Gastrocnemius medialis (tissue), 4 donors: ENCODE measurements around the gene ADAR. TPM values are rescaled to one million over a fixed set of nuclear protein-coding genes. Genes with fewer than 3 reads are reported as not detected.
A peak's percentile ranks its signal among the peaks of the same experiment; 100 is the strongest.
"Not testable (repeated sequence)": the region's sequence is repeated elsewhere in the genome, so short reads cannot be mapped to it uniquely, and the experiment has no call there.

Experiments
- ATAC-seq, 2 donors: fragments of 150-250 bp; one replicate each; pipeline ENCODE4 v1.9.1; 2016
- DNase-seq, 2 donors: peaks; one replicate each; pipeline ENCODE4 v3.0.0-alpha.2; 2019
- H3K27ac ChIP-seq, 4 donors: fragments of 200-600 bp; sonication (generic); 1 replicate in 1 of 4; 2 replicates in 3 of 4; pipeline ENCODE4 v1.5.1; 2016 to 2018; ENCODE audit warnings: mild to moderate bottlenecking in 2 of 4, moderate library complexity in 1 of 4
- H3K27me3 ChIP-seq, 3 donors: fragments of 200-600 bp; sonication (generic) in 2 of 3; 1 replicate in 1 of 3; 2 replicates in 2 of 3; pipeline versions ENCODE4 v1.5.1 to v1.6.0; 2016 to 2019; ENCODE audit warnings: mild to moderate bottlenecking in 1 of 3, moderate library complexity in 1 of 3
- H3K36me3 ChIP-seq, 2 donors: fragments of 200-600 bp; sonication (generic) in 1 of 2; one replicate each; pipeline ENCODE4 v1.5.1; 2017 to 2018
- H3K4me1 ChIP-seq, 2 donors: fragments of 200-600 bp; sonication (generic) in 1 of 2; one replicate each; pipeline ENCODE4 v1.5.1; 2016 to 2017; ENCODE audit warnings: mild to moderate bottlenecking in 2 of 2
- H3K4me3 ChIP-seq, 4 donors: fragments of 200-600 bp; sonication (generic) in 3 of 4; 1 replicate in 1 of 4; 2 replicates in 3 of 4; pipeline ENCODE4 v1.5.1; 2016 to 2019; ENCODE audit warnings: mild to moderate bottlenecking in 2 of 4
- H3K9me3 ChIP-seq, 3 donors: fragments of 200-600 bp; sonication (generic) in 2 of 3; 1 replicate in 1 of 3; 2 replicates in 2 of 3; pipeline ENCODE4 v1.5.1; 2016 to 2019
- POLR2A ChIP-seq, 2 donors: fragments of 450-650 bp; IDR thresholded peaks; one replicate each; pipeline ENCODE4 v1.6.1; 2017; ENCODE audit warnings: antibody characterized with exemption in 2 of 2, mild to moderate bottlenecking in 2 of 2, moderate library complexity in 2 of 2
- in situ Hi-C, 4 donors: fragments of 200-750 bp; cut with MboI; loops; one replicate each; pipeline versions ENCODE4 v1.15.0 to v1.8.0; 2017; ENCODE audit warnings: low sequenced_read_pairs in 4 of 4
- intact Hi-C: fragments of 100-400 bp; cut with DNase I; formaldehyde crosslinking; loops from one replicate; pipeline ENCODE4 v1.15.1; 2023; ENCODE audit warnings: low total_unique reads
- total RNA-seq, 4 donors: library from RNA; depleted of rRNA; stranded (reverse); fragments of >200 nt; gene quantifications; one replicate each; pipeline versions ENCODE4 v1.1.0 to v1.2.3, GENCODE V29; 2016
- TF ChIP-seq, protein P1 (sequence below), 5 experiments: fragments of 450-650 bp in 3 of 5; fragments of 200-600 bp in 2 of 5; sonication (generic) in 2 of 5; IDR thresholded peaks in 4 of 5; conservative IDR thresholded peaks in 1 of 5; 1 replicate in 4 of 5; 2 replicates in 1 of 5; pipeline ENCODE4 v1.5.1; 2016 to 2019; ENCODE audit warnings: antibody characterized with exemption in 5 of 5, mild to moderate bottlenecking in 3 of 5, moderate library complexity in 3 of 5

The ADAR gene, protein sequence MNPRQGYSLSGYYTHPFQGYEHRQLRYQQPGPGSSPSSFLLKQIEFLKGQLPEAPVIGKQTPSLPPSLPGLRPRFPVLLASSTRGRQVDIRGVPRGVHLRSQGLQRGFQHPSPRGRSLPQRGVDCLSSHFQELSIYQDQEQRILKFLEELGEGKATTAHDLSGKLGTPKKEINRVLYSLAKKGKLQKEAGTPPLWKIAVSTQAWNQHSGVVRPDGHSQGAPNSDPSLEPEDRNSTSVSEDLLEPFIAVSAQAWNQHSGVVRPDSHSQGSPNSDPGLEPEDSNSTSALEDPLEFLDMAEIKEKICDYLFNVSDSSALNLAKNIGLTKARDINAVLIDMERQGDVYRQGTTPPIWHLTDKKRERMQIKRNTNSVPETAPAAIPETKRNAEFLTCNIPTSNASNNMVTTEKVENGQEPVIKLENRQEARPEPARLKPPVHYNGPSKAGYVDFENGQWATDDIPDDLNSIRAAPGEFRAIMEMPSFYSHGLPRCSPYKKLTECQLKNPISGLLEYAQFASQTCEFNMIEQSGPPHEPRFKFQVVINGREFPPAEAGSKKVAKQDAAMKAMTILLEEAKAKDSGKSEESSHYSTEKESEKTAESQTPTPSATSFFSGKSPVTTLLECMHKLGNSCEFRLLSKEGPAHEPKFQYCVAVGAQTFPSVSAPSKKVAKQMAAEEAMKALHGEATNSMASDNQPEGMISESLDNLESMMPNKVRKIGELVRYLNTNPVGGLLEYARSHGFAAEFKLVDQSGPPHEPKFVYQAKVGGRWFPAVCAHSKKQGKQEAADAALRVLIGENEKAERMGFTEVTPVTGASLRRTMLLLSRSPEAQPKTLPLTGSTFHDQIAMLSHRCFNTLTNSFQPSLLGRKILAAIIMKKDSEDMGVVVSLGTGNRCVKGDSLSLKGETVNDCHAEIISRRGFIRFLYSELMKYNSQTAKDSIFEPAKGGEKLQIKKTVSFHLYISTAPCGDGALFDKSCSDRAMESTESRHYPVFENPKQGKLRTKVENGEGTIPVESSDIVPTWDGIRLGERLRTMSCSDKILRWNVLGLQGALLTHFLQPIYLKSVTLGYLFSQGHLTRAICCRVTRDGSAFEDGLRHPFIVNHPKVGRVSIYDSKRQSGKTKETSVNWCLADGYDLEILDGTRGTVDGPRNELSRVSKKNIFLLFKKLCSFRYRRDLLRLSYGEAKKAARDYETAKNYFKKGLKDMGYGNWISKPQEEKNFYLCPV
- 10 to 100 TPM; 16.4 to 38.4 (median 19.0) TPM for total RNA-seq

DNA sequence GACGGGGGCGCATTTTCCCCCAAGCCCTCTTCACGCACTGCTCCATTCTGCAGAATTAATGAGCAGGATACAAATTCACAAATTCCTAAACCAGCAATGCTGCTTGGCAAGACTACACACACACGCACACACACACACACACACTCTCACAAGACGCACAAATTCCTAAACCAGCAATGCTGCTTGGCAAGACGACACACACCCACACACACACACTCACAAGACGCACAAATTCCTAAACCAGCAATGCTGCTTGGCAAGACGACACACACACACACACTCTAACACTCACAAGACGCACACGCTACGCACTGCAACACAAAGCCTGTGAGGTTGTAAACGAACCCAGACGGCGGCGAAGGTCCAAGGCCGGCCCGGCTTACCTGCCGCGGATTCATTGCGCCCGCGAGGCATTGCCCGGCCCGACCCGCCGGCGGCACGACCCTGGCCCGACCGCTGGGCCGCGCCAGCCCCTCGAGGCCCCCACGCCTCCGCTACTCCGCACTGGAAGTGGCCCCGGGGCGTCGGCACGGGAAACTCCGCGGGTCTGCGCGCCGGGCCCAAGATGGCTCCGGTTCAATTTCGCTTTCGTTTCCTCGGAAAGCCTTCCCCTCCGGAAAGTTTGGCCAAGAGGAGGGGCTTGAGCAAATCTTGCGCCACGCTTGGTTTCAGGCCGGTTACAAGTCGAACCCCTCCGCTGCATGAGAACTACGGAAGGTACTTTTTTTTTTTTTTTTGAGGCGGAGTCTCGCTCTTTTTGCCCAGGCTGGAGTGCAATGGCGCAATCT is at the start of gene ADAR:
Gene ADAR (minus strand): TSS at position 578 of the 788 bp plus-strand sequence. CDS start 180 bp downstream, at position 398.
- intact Hi-C loops = loop anchor here (1.0 kb wide), 2 partner anchors 20 to 49 kb away; no protein-coding TSS in a partner anchor
- peak; percentile 95 to 97 for ATAC-seq
- H3K4me1 ChIP-seq = peaks cover 21 to 46% of the 10 kb centered on the region in 2 donors

GRCh38 chr1:154657556-154657955 is 49.6 kb upstream of the ADAR start:
- TF ChIP-seq, protein P1, sequence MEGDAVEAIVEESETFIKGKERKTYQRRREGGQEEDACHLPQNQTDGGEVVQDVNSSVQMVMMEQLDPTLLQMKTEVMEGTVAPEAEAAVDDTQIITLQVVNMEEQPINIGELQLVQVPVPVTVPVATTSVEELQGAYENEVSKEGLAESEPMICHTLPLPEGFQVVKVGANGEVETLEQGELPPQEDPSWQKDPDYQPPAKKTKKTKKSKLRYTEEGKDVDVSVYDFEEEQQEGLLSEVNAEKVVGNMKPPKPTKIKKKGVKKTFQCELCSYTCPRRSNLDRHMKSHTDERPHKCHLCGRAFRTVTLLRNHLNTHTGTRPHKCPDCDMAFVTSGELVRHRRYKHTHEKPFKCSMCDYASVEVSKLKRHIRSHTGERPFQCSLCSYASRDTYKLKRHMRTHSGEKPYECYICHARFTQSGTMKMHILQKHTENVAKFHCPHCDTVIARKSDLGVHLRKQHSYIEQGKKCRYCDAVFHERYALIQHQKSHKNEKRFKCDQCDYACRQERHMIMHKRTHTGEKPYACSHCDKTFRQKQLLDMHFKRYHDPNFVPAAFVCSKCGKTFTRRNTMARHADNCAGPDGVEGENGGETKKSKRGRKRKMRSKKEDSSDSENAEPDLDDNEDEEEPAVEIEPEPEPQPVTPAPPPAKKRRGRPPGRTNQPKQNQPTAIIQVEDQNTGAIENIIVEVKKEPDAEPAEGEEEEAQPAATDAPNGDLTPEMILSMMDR (IDR thresholded peaks at IDR 0.05 in 4 of 5, conservative IDR thresholded peaks at IDR 0.05 in 1 of 5) = no peak
- TF ChIP-seq POLR2A (IDR thresholded peaks at IDR 0.05) = no peak
- in situ Hi-C loops = loop anchor here in 1 of 4 donors (25.0 kb wide), 1 partner anchor 105 kb away; no protein-coding TSS in a partner anchor

More for the DNA sequence above, at the start of gene ADAR:
- in situ Hi-C loops = no loop called here
- peak within 1 kb of the TSS; percentile 79 to 97 (median 87) for H3K27ac ChIP-seq
- no peaks in the 10 kb centered on the region for H3K27me3 ChIP-seq
- H3K36me3 ChIP-seq = no peaks in the 10 kb centered on the region
- peak within 1 kb of the TSS; percentile 63 to 98 (median 80) for H3K4me3 ChIP-seq
- peak; percentile 85 to 91 for DNase-seq
- no peaks in the 10 kb centered on the region for H3K9me3 ChIP-seq
- TF ChIP-seq, protein P1 (IDR thresholded peaks at IDR 0.05 in 4 of 5, conservative IDR thresholded peaks at IDR 0.05 in 1 of 5) = no peak
- TF ChIP-seq POLR2A (IDR thresholded peaks at IDR 0.05) = peak; percentile 48 to 51

DNA sequence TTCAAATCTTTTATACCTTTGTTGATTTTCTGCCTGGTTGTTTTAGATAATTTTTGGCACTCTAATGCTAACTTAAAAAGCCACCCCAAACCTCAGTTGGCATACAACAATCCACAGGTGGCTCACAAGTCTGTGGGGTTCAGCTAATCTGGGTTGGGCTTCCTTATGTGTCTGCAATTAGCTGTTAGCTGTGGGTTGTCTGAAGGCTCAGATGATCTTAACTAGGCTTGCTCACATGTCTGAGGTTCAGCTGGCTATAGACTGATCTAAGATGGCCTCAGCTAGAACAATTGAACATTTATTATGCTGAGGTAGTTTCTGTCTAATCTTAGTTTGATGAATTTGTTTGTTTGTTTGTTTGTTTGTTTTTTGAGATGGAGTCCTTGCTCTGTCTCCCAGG is 44.9 kb upstream of the ADAR start:
- no peak for DNase-seq
- Histone ChIP-seq H3K4me3 (no peak overlapping the region), H3K27me3 (no peaks in the 10 kb centered on the region), H3K36me3 (no peaks in the 10 kb centered on the region), H3K9me3 (no peaks in the 10 kb centered on the region), H3K27ac (no peak overlapping the region), H3K4me1 (no peaks in the 10 kb centered on the region)
- in situ Hi-C loops = loop anchor here in 1 of 4 donors (25.0 kb wide), 1 partner anchor 109 kb away; no protein-coding TSS in a partner anchor
- TF ChIP-seq, protein P1 (IDR thresholded peaks at IDR 0.05 in 4 of 5, conservative IDR thresholded peaks at IDR 0.05 in 1 of 5) = no peak
- no peak for TF ChIP-seq POLR2A (IDR thresholded peaks at IDR 0.05)
- no peak for ATAC-seq
- intact Hi-C loops = no loop called here

More at GRCh38 chr1:154657556-154657955, 49.6 kb upstream of the ADAR start:
- no peaks in the 10 kb centered on the region for H3K4me1 ChIP-seq
- no peak for ATAC-seq
- H3K27ac ChIP-seq = no peak overlapping the region
- no peaks in the 10 kb centered on the region for H3K9me3 ChIP-seq
- no peak overlapping the region for H3K4me3 ChIP-seq
- intact Hi-C loops = no loop called here
- H3K27me3 ChIP-seq = no peaks in the 10 kb centered on the region
- no peak for DNase-seq
- H3K36me3 ChIP-seq = no peaks in the 10 kb centered on the region

GRCh38 chr1:154644724-154645123 is 36.7 kb upstream of the ADAR start:
- ATAC-seq, H3K4me1 ChIP-seq, in situ Hi-C loops, H3K27ac ChIP-seq, DNase-seq, H3K9me3 ChIP-seq, H3K27me3 ChIP-seq, H3K36me3 ChIP-seq, intact Hi-C loops, H3K4me3 ChIP-seq: not testable (repeated sequence)
